GM19397 (cell line): Measurements from ENCODE around the gene KAZN.

Experiments used
- ATAC-seq: cut with Tn5 transposase; IDR thresholded peaks from one replicate; pipeline ENCODE4 v1.9.1; 2021; ENCODE audit warnings: mild to moderate bottlenecking, moderate library complexity; ENCODE audit not compliant: unreplicated experiment

KAZN gene

GRCh38 chr1:14924455-14925331 is 326.2 kb downstream of the KAZN start:
- ATAC-seq = no peak

DNA sequence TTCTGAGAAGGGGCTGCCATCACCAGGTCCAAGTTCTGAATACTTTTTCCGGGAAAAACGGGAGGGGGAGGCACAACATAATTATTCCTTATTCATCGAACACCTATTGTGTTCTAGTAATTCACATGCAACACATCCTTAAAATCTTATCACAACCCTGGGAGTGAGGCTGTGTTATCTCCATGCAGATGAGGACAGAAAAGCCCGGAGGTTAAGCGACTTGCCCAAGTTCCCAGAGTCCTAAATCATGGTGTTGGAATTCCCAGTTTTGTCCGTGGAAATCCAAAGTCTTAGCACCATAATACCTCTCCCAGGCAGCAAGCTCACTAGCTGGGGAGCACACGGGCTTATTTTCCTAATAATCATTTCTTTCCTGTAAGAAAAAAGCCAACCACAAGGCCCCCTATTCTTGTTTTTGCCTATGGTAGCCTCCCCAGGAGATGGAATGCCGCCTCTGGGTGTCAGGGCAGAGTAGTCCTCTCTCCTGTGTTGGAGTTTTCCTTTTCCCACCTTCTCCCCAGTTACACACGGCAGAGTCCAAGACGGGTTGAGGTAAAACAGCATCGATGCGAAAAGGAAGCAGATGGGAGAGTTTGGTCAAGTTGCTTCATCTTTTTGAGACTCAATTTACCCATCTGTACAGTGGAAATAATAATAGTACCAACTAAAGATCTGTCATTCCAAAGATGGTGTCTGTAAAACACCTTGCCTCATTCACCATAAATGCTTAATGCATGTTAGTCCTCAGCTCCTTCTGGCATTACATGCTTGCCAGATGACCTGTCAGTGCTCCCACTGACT is 327.1 kb downstream of the KAZN start:
- ATAC-seq = no peak

- ATAC-seq = no peak
Measured at GRCh38 chr1:14926229-14926628, 327.7 kb downstream of the KAZN start.

- ATAC-seq = no peak
Measured at GRCh38 chr1:14926818-14927575, 328.5 kb downstream of the KAZN start.

GRCh38 chr1:14928412-14928811 is 329.9 kb downstream of the KAZN start:
- ATAC-seq = no peak

DNA sequence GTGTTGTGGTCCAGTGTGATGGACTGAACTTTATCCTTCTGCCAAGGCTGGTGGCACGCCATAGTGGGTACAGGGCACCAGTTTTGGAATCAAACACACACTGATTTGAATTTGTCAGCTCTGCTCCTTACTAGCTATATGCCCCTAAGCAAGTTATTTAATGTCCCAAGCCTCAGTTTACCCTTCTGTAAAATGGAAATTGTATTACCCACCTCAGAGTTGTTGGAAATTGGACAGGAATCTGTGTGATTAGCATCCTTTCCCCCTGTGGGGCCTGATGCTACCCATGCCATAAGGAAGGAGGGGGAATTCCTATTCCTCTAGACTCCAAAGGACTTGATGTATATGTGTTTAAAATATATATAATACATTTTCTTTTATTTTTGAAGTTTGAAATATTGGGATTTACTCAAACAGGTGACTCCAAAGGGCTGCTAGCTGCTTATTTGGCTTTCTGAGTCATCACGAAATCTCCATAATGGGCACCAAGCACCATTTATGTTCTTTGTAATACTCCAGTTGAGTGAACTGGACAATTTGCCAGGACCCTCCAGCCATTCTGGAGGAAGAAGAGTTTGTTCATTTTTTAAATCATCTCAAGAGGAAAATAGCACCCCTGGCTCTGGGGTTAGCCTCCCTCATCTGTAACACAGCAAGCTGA is 330.5 kb downstream of the KAZN start:
- ATAC-seq = no peak

- ATAC-seq = no peak
Measured at GRCh38 chr1:14929547-14930246, 331.2 kb downstream of the KAZN start.

DNA sequence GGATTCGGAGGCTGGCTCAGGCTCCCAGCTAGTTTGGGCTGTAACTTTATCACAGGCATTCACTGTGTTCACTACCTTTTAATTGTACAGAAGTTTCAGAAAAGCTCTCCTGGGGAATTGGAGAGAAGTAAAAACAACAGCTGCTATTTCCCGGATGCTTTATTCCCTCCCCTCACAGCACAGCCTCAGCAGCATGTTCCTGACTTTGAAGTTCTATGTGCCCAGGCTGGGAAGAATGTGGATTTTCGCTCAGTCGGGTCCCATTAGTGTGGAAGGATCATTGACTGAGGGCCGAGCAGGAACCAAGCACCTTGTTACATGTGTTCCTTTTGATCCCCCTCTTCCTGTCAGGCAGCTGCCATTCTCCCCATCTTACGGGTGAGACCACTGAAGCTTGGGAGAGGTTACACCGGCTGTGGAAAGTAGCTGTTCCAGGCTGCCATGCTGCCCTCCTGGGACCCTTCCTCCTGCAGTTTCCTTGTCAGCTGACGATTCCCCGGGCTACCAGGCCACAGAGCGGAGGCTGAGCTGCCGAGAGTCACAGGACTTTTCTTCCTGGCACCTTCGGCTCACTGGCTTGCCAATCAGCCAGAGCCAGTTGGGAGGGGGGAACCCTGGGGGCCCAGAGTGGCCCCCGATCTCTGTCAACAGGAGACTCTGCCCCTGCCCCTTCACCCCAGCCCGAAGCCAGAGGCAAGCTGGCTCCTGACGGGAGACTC is 331.9 kb downstream of the KAZN start:
- ATAC-seq = no peak

DNA sequence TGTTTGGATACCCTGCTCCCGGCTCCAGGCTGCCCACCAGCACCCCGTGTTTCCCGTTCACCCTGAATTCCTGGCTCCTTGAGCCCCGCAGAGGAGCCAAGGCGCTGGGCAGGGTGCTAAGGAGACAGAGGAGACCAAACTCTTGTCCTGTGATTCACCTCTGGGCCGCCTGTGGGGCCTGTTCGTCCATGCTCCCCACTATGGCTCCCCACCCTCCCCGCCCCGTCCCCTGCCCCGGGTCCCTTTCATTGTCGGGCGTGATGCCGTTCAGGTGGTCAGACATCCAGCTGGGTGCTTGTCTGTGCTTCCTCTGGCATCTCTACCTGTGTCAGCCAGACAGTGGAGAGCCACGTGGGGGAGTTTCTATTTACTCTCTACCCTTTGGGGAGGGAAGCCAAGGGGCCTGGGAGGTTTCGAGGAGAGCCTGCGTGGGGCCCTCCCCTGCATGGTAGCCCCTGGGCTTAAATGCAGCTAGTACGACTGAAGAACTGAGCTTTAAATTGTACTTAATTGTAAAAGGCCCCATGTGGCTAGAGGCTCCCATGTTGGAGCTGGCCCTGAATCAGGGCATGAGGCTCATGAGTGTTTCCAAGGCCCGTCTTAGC is 333.7 kb downstream of the KAZN start:
- ATAC-seq = no peak

DNA sequence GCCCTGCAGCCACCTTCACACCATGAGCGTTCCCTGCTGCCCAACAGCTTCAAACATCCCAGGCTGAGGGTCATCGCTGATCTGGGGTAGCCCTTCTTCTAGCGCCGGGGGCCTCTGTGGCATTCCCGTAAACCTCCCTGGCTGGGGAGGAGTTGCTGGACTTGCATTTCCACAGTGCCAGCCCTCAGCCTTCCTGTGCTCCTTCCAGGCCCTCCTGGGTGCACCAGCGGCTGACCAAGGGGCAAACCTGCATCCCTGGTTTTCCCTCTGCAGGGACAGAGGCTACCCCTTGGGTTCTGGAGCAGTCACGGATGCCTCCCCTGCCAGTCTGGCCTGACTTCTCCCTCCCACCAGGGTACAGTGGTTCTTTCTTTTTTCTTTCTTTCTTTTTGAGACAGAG is 336.4 kb downstream of the KAZN start:
- no peak for ATAC-seq

- no peak for ATAC-seq
Measured at GRCh38 chr1:14936815-14937214, 338.3 kb downstream of the KAZN start.

DNA sequence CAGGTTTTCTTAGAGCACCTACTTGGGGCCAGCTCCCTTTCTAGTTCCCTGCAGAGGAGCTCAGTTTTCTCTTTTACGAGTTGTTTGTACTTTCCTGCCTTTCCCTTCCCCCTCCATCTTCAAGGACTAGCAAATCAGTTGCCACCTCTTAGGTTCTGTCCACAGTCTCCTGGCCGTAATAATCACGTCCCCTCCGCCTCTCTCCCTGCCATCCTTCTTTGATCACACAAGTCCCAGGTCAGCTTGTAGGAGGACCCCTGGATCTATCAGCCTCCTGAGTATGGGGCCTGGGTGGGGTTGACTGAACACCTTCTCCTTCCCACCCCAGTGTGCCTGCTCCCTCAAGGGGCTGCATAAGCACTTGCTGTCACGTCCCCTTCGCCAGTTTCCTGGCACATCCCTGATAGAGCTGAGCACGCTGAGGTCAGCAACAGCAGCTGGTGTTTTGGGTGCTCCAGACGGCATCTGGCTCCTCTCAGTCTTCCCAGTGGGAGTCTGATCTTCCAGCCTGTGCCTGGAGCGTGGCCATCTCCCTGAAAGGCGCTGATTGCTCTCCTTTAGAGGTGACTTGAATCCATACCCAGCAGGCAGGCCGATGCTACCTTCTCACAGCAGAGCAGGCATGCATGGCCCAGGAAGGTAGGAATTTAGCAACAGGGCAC is 338.9 kb downstream of the KAZN start:
- no peak for ATAC-seq

GRCh38 chr1:14939527-14940284 is 341.2 kb downstream of the KAZN start:
- no peak for ATAC-seq

- ATAC-seq = no peak
Measured at GRCh38 chr1:14940285-14940870, 341.9 kb downstream of the KAZN start.

DNA sequence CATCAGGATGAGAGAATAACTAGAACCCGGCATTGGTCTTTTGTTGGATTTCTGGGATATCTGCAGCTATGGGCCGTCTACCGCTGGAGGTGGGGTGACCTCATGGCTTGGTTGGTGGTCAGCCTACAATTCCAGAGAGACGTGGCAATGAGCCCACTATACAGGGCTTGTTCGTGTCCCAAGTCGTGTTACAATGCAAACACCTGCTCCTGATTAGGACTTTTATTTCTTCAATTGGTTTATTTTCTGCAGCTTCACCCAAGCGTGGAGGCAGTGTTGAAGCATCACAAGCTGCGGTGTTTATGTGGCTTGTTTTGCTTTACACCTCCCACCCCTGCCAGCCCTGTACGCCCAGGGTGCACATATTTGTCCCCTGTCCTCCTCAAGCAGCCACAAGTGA is 343.4 kb downstream of the KAZN start:
- ATAC-seq = no peak

GRCh38 chr1:14944471-14944985 is 346.0 kb downstream of the KAZN start:
- ATAC-seq = no peak
